ENCODE measurements around the gene CSPG5.

DNA sequence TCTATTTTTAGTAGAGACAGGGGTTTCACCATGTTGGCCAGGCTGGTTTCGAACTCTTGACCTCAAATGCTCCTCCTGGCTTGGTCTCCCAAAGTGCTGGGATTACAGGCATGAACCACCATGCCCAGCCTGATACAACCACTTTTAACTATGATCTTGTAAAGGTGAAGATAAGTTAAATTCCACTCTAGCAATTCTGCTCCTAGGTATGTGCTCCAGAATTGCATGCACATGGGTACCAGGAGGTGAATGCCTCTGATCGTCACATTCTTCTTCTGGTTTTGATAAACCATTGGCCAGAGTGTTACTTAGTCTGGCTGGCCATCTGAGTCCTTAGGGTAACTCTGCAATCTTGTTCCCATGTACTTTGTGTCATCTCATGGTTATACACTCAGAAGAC is 22.3 kb downstream of the CSPG5 start:
- no peak for TF ChIP-seq POLR2A (IDR thresholded peaks at IDR 0.05; ENCODE audit: low read depth, low read length)
- no peak for TF ChIP-seq TAF1 (IDR thresholded peaks at IDR 0.05; ENCODE audit: borderline replicate concordance, low read depth, low read length)
- TF ChIP-seq POLR2AphosphoS5 (IDR thresholded peaks at IDR 0.05; ENCODE audit: low read depth, low read length): no peak
